ENCODE data around the gene JUNB. TPM values are rescaled to one million over a fixed set of nuclear protein-coding genes. Genes with fewer than 3 reads are reported as not detected.
A peak's percentile ranks its signal among the peaks of the same experiment; 100 is the strongest.

The JUNB gene
- total and polyA plus RNA-seq, 10 of the 15 experiments (the other 5 are each of a cell fraction or from before 2014, with no cell fraction given), result 0.55 to 144 (median 68.3) TPM

- TF ChIP-seq PRDM15 (CRISPR knock-in tag; IDR thresholded peaks at IDR 0.05) (no peak), CBX5 (IDR thresholded peaks at IDR 0.05; ENCODE audit: low read depth) (no peak), RUNX3 (IDR thresholded peaks at IDR 0.05; ENCODE audit: low read length) (no peak), POLR2AphosphoS5 (IDR thresholded peaks at IDR 0.05; ENCODE audit: low read length) (no peak), MTA2 (IDR thresholded peaks at IDR 0.05; ENCODE audit: low read depth) (no peak), CHD2 (IDR thresholded peaks at IDR 0.05; ENCODE audit: borderline replicate concordance, low read depth, low read length) (no peak), CREM (IDR thresholded peaks at IDR 0.05; ENCODE audit: low read depth) (no peak), CEBPZ (IDR thresholded peaks at IDR 0.05; ENCODE audit: low read depth, low read length) (no peak), IKZF1 (conservative IDR thresholded peaks at IDR 0.05) (0 out of 2 replicates have a peak, but pooled peaks have one; percentile 24), MEF2A (IDR thresholded peaks at IDR 0.05; ENCODE audit: insufficient read depth, low read depth, low read length) (no peak), SRF (IDR thresholded peaks at IDR 0.05; ENCODE audit: low read depth in 2 of 2, low read length in 2 of 2) (no peak), MEF2B (IDR thresholded peaks at IDR 0.05; ENCODE audit: partially characterized antibody, poor library complexity, severe bottlenecking) (no peak), SMAD1 (IDR thresholded peaks at IDR 0.05; ENCODE audit: low read depth, partially characterized antibody) (no peak), BHLHE40 (IDR thresholded peaks at IDR 0.05; ENCODE audit: borderline replicate concordance in 1 of 2, low read depth in 2 of 2, low read length in 1 of 2) (peak; percentile 70 to 93), E2F4 (IDR thresholded peaks at IDR 0.05; ENCODE audit: low read depth, low read length) (no peak), SIX5 (IDR thresholded peaks at IDR 0.05; ENCODE audit: low read depth, low read length, severe bottlenecking) (no peak), SMC3 (IDR thresholded peaks at IDR 0.05; ENCODE audit: borderline replicate concordance, low read length) (peak; percentile 6; the same call in 1 of the 2 replicates), MLLT1 (IDR thresholded peaks at IDR 0.05) (no peak), USF2 (IDR thresholded peaks at IDR 0.05; ENCODE audit: borderline replicate concordance, low read depth, low read length) (no peak)
These were observed 21.6 kb upstream of the JUNB start (continued) for GRCh38 chr19:12769689-12770088.

Data from GM12878 (cell line).